SK-N-SH (cell line): ENCODE results near the gene OR8B12. TPM values are rescaled to one million over a fixed set of nuclear protein-coding genes. Genes with fewer than 3 reads are reported as not detected.

Experiments used
- CTCF ChIA-PET: fragments of 300-600, 350-600 bp; formaldehyde crosslinking; extraction: SDS; loops from one replicate; lab custom pipeline; 2021; lab: Yijun Ruan, JAX
- POLR2A ChIA-PET: fragments of 350-600 bp; sonication (Branson Sonifier 250); formaldehyde crosslinking; extraction: SDS; loops from one replicate; lab custom pipeline; 2020; ENCODE audit warnings: antibody characterized with exemption, inconsistent platforms; lab: Yijun Ruan, JAX
- DNase-seq: peaks from one replicate; pipeline ENCODE4 v3.0.0; 2012
- H2AFZ ChIP-seq: fragments of 200-600 bp; sonication (generic); 2 replicates; pipeline ENCODE4 v1.8.1; 2016; ENCODE audit warnings: antibody characterized with exemption, mild to moderate bottlenecking, low read depth
- H3F3A ChIP-seq: fragments of 200-600 bp; sonication (generic); replicated peaks from 2 replicates; pipeline ENCODE3; 2016; ENCODE audit warnings: antibody characterized with exemption, mild to moderate bottlenecking; ENCODE audit not compliant: insufficient read depth
- H3K27ac ChIP-seq, 2 experiments: fragments of 200-500 bp in 1 of 2; fragments of 200-600 bp in 1 of 2; sonication (Bioruptor generic) in 1 of 2; sonication (generic), shearing (Covaris generic) in 1 of 2; 2 replicates each; pipeline versions ENCODE4 v1.5.1 to v1.6.1; 2014 to 2016; ENCODE audit warnings: low read depth in 2 of 2, inconsistent platforms in 1 of 2, low read length in 1 of 2, mild to moderate bottlenecking in 1 of 2, mixed read lengths in 1 of 2
- H3K27me3 ChIP-seq: fragments of 200-600 bp; sonication (generic), shearing (Covaris generic); 2 replicates; pipeline ENCODE4 v1.6.1; 2016; ENCODE audit warnings: mixed run types; ENCODE audit not compliant: insufficient read depth
- H3K36me3 ChIP-seq, 2 experiments: fragments of 200-500 bp in 1 of 2; fragments of 200-600 bp in 1 of 2; sonication (Bioruptor generic) in 1 of 2; sonication (generic) in 1 of 2; replicated peaks in 1 of 2; 2 replicates each; pipeline versions ENCODE3 to v1.5.1; 2014 to 2016; ENCODE audit warnings: low read length in 1 of 2, mild to moderate bottlenecking in 1 of 2; ENCODE audit not compliant: insufficient read depth in 2 of 2, control insufficient read depth in 1 of 2
- H3K4me1 ChIP-seq, 2 experiments: fragments of 200-500 bp in 1 of 2; fragments of 200-600 bp in 1 of 2; sonication (Bioruptor generic) in 1 of 2; sonication (generic), shearing (Covaris generic) in 1 of 2; 2 replicates each; pipeline versions ENCODE4 v1.5.1 to v1.6.1; 2014 to 2016; ENCODE audit warnings: low read depth in 1 of 2, low read length in 1 of 2, mixed run types in 1 of 2; ENCODE audit not compliant: insufficient read depth in 2 of 2, control insufficient read depth in 1 of 2
- H3K4me2 ChIP-seq: fragments of 200-600 bp; sonication (generic), shearing (Covaris generic); 2 replicates; pipeline ENCODE4 v1.6.1; 2017; ENCODE audit warnings: mixed run types
- H3K4me3 ChIP-seq, 2 experiments: fragments of 200-500 bp in 1 of 2; fragments of 200-600 bp in 1 of 2; sonication (Bioruptor generic) in 1 of 2; sonication (generic), shearing (Covaris generic) in 1 of 2; 2 replicates each; pipeline versions ENCODE4 v1.5.1 to v1.8.1; 2014 to 2016; ENCODE audit warnings: low read depth in 2 of 2, inconsistent platforms in 1 of 2, low read length in 1 of 2, mild to moderate bottlenecking in 1 of 2, mixed read lengths in 1 of 2, moderate library complexity in 1 of 2
- H3K79me2 ChIP-seq: fragments of 200-600 bp; sonication (generic); 2 replicates; pipeline ENCODE4 v1.8.1; 2017; ENCODE audit warnings: mild to moderate bottlenecking; ENCODE audit not compliant: insufficient read depth
- H3K9ac ChIP-seq: fragments of 200-600 bp; sonication (generic); 2 replicates; pipeline ENCODE4 v1.6.1; 2017; ENCODE audit warnings: mixed run types
- H3K9me2 ChIP-seq: fragments of 200-600 bp; sonication (generic); 2 replicates; pipeline ENCODE4 v1.6.1; 2017; ENCODE audit warnings: mixed run types
- H3K9me3 ChIP-seq: fragments of 200-600 bp; sonication (generic); 2 replicates; pipeline ENCODE4 v1.6.1; 2017; ENCODE audit warnings: mixed run types, mild to moderate bottlenecking, moderate library complexity
- H4K20me1 ChIP-seq: fragments of 200-600 bp; sonication (generic); 2 replicates; pipeline ENCODE4 v1.6.1; 2017; ENCODE audit warnings: mild to moderate bottlenecking, mixed run types; ENCODE audit not compliant: insufficient read depth
- CHD2 ChIP-seq: fragments of 150-350 bp; IDR thresholded peaks from 2 replicates; pipeline ENCODE4 v1.6.1; 2018; ENCODE audit warnings: low read length; ENCODE audit not compliant: partially characterized antibody
- ELF1 ChIP-seq: IDR thresholded peaks from 2 replicates; pipeline ENCODE4 v1.4.0; 2012
- EP300 ChIP-seq, 2 experiments: IDR thresholded peaks; 2 replicates each; pipeline versions ENCODE4 v1.4.0 to v1.6.1; 2012; ENCODE audit warnings: borderline replicate concordance in 1 of 2, low read depth in 1 of 2, low read length in 1 of 2
- FOXJ3 ChIP-seq: sonication (generic); formaldehyde crosslinking; IDR thresholded peaks from 2 replicates; pipeline ENCODE4 v1.5.1; 2020; ENCODE audit warnings: mild to moderate bottlenecking, missing genetic modification reagents
- FOXM1 ChIP-seq: IDR thresholded peaks from 2 replicates; pipeline ENCODE4 v1.4.0; 2012; ENCODE audit warnings: low read depth, mild to moderate bottlenecking
- GATA2 ChIP-seq: sonication (generic); formaldehyde crosslinking; IDR thresholded peaks from 2 replicates; pipeline ENCODE4 v1.5.0; 2020; ENCODE audit warnings: mild to moderate bottlenecking, missing genetic modification reagents
- RAD21 ChIP-seq: IDR thresholded peaks from 2 replicates; pipeline ENCODE4 v1.6.1; 2012; ENCODE audit warnings: mild to moderate bottlenecking, low read length
- RCOR1 ChIP-seq: fragments of 150-350 bp; IDR thresholded peaks from 2 replicates; pipeline ENCODE4 v1.6.1; 2017; ENCODE audit warnings: antibody characterized with exemption, low read length
- RXRA ChIP-seq: IDR thresholded peaks from 2 replicates; pipeline ENCODE4 v1.4.0; 2012; ENCODE audit warnings: low read depth, mild to moderate bottlenecking, borderline replicate concordance
- SMC3 ChIP-seq: IDR thresholded peaks from 2 replicates; pipeline ENCODE4 v1.6.1; 2012; ENCODE audit warnings: low read depth, low read length, improper control_type of control experiment
- TAF1 ChIP-seq: IDR thresholded peaks from 2 replicates; pipeline ENCODE4 v1.6.1; 2012; ENCODE audit warnings: low read depth, mild to moderate bottlenecking, low read length, moderate library complexity, borderline replicate concordance
- WGBS: methylation state at CpG from one replicate; pipeline ENCODE4 v1.1.6; 2017; ENCODE audit warnings: low lambda C conversion rate; 5-methylcytosine and 5-hydroxymethylcytosine counted together
- polyA plus RNA-seq, 3 experiments: library from polyadenylated mRNA; depleted of rRNA; stranded (reverse); fragments of >200 nt; gene quantifications; 2 replicates each; pipeline ENCODE4 v1.2.3, GENCODE V29; 2012
- TF ChIP-seq, protein P1 (sequence below): IDR thresholded peaks from 2 replicates; pipeline ENCODE4 v1.4.0; 2012; ENCODE audit warnings: low read depth, borderline replicate concordance
- TF ChIP-seq, protein P2 (sequence below): IDR thresholded peaks from 2 replicates; pipeline ENCODE4 v1.4.0; 2012; ENCODE audit warnings: low read depth
- TF ChIP-seq, protein P3 (sequence below): IDR thresholded peaks from 2 replicates; pipeline ENCODE4 v1.6.1; 2012; ENCODE audit warnings: mild to moderate bottlenecking, low read depth, low read length, moderate library complexity
- TF ChIP-seq, protein P4 (sequence below): IDR thresholded peaks from 2 replicates; pipeline ENCODE4; 2012

OR8B12 gene
- polyA plus RNA-seq, 1 of the 3 experiments (the other 2 are of a cell fraction): not detected

DNA sequence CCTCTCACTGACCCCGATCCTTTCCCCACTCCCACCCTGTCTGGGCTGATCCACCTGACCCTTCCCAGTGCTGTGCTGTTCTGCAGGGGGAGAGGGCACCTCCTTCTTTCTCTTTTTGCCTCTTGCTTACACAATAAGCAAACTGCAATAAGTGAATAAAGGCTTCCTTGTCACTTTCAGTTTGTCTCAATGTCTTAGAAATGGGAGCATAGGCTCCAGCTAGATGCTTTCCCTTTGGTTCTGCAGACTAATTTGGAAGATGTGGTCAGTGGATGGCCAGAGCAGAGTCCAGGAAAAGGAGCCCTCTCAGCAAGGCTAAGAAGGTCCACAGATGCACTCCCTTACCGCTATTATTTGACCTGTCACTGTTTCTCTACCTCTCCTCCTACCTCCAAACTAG, 9.4 kb downstream of the OR8B12 start:
- POLR2A ChIA-PET: no interaction called here
- no peaks in the 10 kb centered on the region for H3K9me3 ChIP-seq
- H3K27me3 ChIP-seq: no peaks in the 10 kb centered on the region
- H4K20me1 ChIP-seq: no peaks in the 10 kb centered on the region
- no peaks in the 10 kb centered on the region for H3K9me2 ChIP-seq
- no peak for DNase-seq
- CTCF ChIA-PET: no interaction called here
- H3K4me1 ChIP-seq: no peaks in the 10 kb centered on the region; a peak in 1 of 4 replicates
- H3K36me3 ChIP-seq: no peaks in the 10 kb centered on the region
- H3K4me2 ChIP-seq: no peak overlapping the region
- 12% methylated on average over 2 of the region's 2 CpGs for WGBS
- TF ChIP-seq, protein P1, sequence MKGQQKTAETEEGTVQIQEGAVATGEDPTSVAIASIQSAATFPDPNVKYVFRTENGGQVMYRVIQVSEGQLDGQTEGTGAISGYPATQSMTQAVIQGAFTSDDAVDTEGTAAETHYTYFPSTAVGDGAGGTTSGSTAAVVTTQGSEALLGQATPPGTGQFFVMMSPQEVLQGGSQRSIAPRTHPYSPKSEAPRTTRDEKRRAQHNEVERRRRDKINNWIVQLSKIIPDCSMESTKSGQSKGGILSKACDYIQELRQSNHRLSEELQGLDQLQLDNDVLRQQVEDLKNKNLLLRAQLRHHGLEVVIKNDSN: no peak
- TF ChIP-seq RCOR1 (no peak), FOXM1 (no peak), GATA2 (CRISPR knock-in tag) (no peak), SMC3 (no peak), FOXJ3 (CRISPR knock-in tag) (no peak), CHD2 (no peak), RXRA (no peak), RAD21 (no peak), ELF1 (no peak), TAF1 (no peak), EP300 (IDR thresholded peaks at IDR 0.05; ENCODE audit: borderline replicate concordance in 1 of 2, low read depth in 1 of 2, low read length in 1 of 2) (no peak)
- TF ChIP-seq, protein P2, sequence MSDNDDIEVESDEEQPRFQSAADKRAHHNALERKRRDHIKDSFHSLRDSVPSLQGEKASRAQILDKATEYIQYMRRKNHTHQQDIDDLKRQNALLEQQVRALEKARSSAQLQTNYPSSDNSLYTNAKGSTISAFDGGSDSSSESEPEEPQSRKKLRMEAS: no peak
- TF ChIP-seq, protein P3, sequence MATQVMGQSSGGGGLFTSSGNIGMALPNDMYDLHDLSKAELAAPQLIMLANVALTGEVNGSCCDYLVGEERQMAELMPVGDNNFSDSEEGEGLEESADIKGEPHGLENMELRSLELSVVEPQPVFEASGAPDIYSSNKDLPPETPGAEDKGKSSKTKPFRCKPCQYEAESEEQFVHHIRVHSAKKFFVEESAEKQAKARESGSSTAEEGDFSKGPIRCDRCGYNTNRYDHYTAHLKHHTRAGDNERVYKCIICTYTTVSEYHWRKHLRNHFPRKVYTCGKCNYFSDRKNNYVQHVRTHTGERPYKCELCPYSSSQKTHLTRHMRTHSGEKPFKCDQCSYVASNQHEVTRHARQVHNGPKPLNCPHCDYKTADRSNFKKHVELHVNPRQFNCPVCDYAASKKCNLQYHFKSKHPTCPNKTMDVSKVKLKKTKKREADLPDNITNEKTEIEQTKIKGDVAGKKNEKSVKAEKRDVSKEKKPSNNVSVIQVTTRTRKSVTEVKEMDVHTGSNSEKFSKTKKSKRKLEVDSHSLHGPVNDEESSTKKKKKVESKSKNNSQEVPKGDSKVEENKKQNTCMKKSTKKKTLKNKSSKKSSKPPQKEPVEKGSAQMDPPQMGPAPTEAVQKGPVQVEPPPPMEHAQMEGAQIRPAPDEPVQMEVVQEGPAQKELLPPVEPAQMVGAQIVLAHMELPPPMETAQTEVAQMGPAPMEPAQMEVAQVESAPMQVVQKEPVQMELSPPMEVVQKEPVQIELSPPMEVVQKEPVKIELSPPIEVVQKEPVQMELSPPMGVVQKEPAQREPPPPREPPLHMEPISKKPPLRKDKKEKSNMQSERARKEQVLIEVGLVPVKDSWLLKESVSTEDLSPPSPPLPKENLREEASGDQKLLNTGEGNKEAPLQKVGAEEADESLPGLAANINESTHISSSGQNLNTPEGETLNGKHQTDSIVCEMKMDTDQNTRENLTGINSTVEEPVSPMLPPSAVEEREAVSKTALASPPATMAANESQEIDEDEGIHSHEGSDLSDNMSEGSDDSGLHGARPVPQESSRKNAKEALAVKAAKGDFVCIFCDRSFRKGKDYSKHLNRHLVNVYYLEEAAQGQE: no peak
- TF ChIP-seq, protein P4, sequence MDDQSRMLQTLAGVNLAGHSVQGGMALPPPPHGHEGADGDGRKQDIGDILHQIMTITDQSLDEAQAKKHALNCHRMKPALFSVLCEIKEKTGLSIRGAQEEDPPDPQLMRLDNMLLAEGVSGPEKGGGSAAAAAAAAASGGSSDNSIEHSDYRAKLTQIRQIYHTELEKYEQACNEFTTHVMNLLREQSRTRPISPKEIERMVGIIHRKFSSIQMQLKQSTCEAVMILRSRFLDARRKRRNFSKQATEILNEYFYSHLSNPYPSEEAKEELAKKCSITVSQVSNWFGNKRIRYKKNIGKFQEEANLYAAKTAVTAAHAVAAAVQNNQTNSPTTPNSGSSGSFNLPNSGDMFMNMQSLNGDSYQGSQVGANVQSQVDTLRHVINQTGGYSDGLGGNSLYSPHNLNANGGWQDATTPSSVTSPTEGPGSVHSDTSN: no peak
- no peak overlapping the region for H3K9ac ChIP-seq
- no peak overlapping the region for H3K4me3 ChIP-seq
- H3F3A ChIP-seq: no peaks in the 10 kb centered on the region
- no peak overlapping the region for H2AFZ ChIP-seq
- H3K79me2 ChIP-seq: no peaks in the 10 kb centered on the region
- H3K27ac ChIP-seq: no peak overlapping the region
